Activated CD4-positive, CD25-positive, alpha-beta regulatory T cell treated with anti-CD3 and anti-CD28 coated beads, Interleukin-2, amount 50 U/mL, for 24 hours (primary cell): ENCODE data around the gene FOS.

Source experiments
- ATAC-seq, 2 donors: fragments of 150-1000 bp; cut with Tn5 transposase; one replicate each; pipeline ENCODE4 v1.10.0; 2021; ENCODE audit warnings: mild to moderate bottlenecking in 1 of 2, moderate library complexity in 1 of 2

The FOS gene

GRCh38 chr14:75322746-75323145, 44.1 kb downstream of the FOS start:
- ATAC-seq: no peak

- no peak for ATAC-seq
Measured at GRCh38 chr14:75323571-75323970, 44.9 kb downstream of the FOS start.

GRCh38 chr14:75328558-75329155, 50.0 kb downstream of the FOS start:
- no peak for ATAC-seq

GRCh38 chr14:75329369-75329768, 50.7 kb downstream of the FOS start:
- ATAC-seq: no peak

GRCh38 chr14:75331471-75331870, 52.8 kb downstream of the FOS start:
- ATAC-seq: no peak
